HEK293 (cell line): Measurements from ENCODE around the gene LCOR.

Experiments
- CTCF ChIA-PET: fragments of 350-600 bp; formaldehyde crosslinking; extraction: SDS; loops from one replicate; lab custom pipeline; 2021; ENCODE audit warnings: antibody characterized with exemption; lab: Yijun Ruan, JAX
- POLR2A ChIA-PET: fragments of 300-600 bp; formaldehyde crosslinking; extraction: SDS; loops from one replicate; lab custom pipeline; 2020; ENCODE audit warnings: antibody characterized with exemption, inconsistent platforms; lab: Yijun Ruan, JAX
- H3K27ac ChIP-seq: fragments of 200-500 bp; sonication (Bioruptor generic); 2 replicates; pipeline ENCODE4 v1.5.1; 2014; ENCODE audit warnings: low read depth, low read length, control low read depth, inconsistent platforms; ENCODE audit errors: extremely low read depth
- H3K36me3 ChIP-seq, 2 experiments: fragments of 200-500 bp in 1 of 2; sonication (Bioruptor generic) in 1 of 2; 1 replicate in 1 of 2; 2 replicates in 1 of 2; pipeline ENCODE4 v1.5.1; 2014 to 2017; ENCODE audit warnings: inconsistent platforms in 2 of 2, low read length in 2 of 2; ENCODE audit not compliant: control insufficient read depth in 2 of 2, insufficient read depth in 1 of 2
- H3K4me1 ChIP-seq: fragments of 200-500 bp; sonication (Bioruptor generic); 2 replicates; pipeline ENCODE4 v1.5.1; 2014; ENCODE audit warnings: mild to moderate bottlenecking, low read length, inconsistent platforms; ENCODE audit not compliant: control insufficient read depth, insufficient read depth
- H3K4me3 ChIP-seq: 2 replicates; pipeline ENCODE4 v1.5.1; 2011; ENCODE audit warnings: low read depth, mild to moderate bottlenecking, control low read depth, low read length, moderate library complexity
- H3K9me3 ChIP-seq: fragments of 200-500 bp; sonication (Bioruptor generic); 2 replicates; pipeline ENCODE4 v1.5.1; 2014; ENCODE audit warnings: low read depth, low read length, inconsistent platforms; ENCODE audit not compliant: control insufficient read depth, insufficient read depth
- GLIS1 ChIP-seq: fragments of 450-650 bp; formaldehyde crosslinking; IDR thresholded peaks from 2 replicates; pipeline ENCODE4 v1.5.1; 2016; ENCODE audit warnings: missing biosample characterization, missing genetic modification characterization
- KLF1 ChIP-seq: fragments of 450-650 bp; formaldehyde crosslinking; IDR thresholded peaks from 2 replicates; pipeline ENCODE4 v1.5.1; 2016; ENCODE audit warnings: missing biosample characterization, missing genetic modification characterization
- KLF16 ChIP-seq: fragments of 450-650 bp; formaldehyde crosslinking; IDR thresholded peaks from 2 replicates; pipeline ENCODE4 v1.5.1; 2017; ENCODE audit warnings: missing biosample characterization, missing genetic modification characterization
- MYNN ChIP-seq: fragments of 450-650 bp; formaldehyde crosslinking; IDR thresholded peaks from 2 replicates; pipeline ENCODE4 v1.5.1; 2016; ENCODE audit warnings: missing biosample characterization, missing genetic modification characterization, borderline replicate concordance
- SALL2 ChIP-seq: fragments of 450-650 bp; formaldehyde crosslinking; IDR thresholded peaks from 2 replicates; pipeline ENCODE4 v1.5.0; 2017; ENCODE audit warnings: missing biosample characterization, mild to moderate bottlenecking, missing genetic modification characterization, borderline replicate concordance
- SP3 ChIP-seq: fragments of 450-650 bp; formaldehyde crosslinking; IDR thresholded peaks from 2 replicates; pipeline ENCODE4 v1.5.1; 2016; ENCODE audit warnings: missing biosample characterization, missing genetic modification characterization
- YY1 ChIP-seq: fragments of 450-650 bp; formaldehyde crosslinking; IDR thresholded peaks from 2 replicates; pipeline ENCODE4 v1.5.1; 2018; ENCODE audit warnings: missing biosample characterization, missing genetic modification characterization
- ZBTB20 ChIP-seq: fragments of 450-650 bp; formaldehyde crosslinking; IDR thresholded peaks from 2 replicates; pipeline ENCODE4 v1.5.1; 2016; ENCODE audit warnings: missing biosample characterization, missing genetic modification characterization
- ZEB2 ChIP-seq: fragments of 450-650 bp; formaldehyde crosslinking; IDR thresholded peaks from 2 replicates; pipeline ENCODE4 v1.5.1; 2016; ENCODE audit warnings: missing biosample characterization, missing genetic modification characterization
- ZFP37 ChIP-seq: fragments of 450-650 bp; formaldehyde crosslinking; IDR thresholded peaks from 2 replicates; pipeline ENCODE4 v1.5.1; 2016; ENCODE audit warnings: missing biosample characterization, missing genetic modification characterization
- ZIC2 ChIP-seq: fragments of 450-650 bp; formaldehyde crosslinking; IDR thresholded peaks from 2 replicates; pipeline ENCODE4 v1.5.1; 2016; ENCODE audit warnings: missing biosample characterization, missing genetic modification characterization
- ZNF138 ChIP-seq: fragments of 450-650 bp; formaldehyde crosslinking; IDR thresholded peaks from 2 replicates; pipeline ENCODE4 v1.5.1; 2016; ENCODE audit warnings: missing biosample characterization, missing genetic modification characterization, borderline replicate concordance
- ZNF2 ChIP-seq: fragments of 450-650 bp; formaldehyde crosslinking; IDR thresholded peaks from 2 replicates; pipeline ENCODE4 v1.5.1; 2016; ENCODE audit warnings: missing biosample characterization, missing genetic modification characterization
- ZNF335 ChIP-seq: fragments of 450-650 bp; formaldehyde crosslinking; conservative IDR thresholded peaks from 2 replicates; pipeline ENCODE4 v1.5.1; 2016; ENCODE audit warnings: missing biosample characterization, missing genetic modification characterization
- ZNF391 ChIP-seq: fragments of 450-650 bp; formaldehyde crosslinking; IDR thresholded peaks from 2 replicates; pipeline ENCODE4 v1.5.1; 2016; ENCODE audit warnings: low read depth, missing biosample characterization, missing genetic modification characterization, borderline replicate concordance
- ZNF423 ChIP-seq: fragments of 450-650 bp; formaldehyde crosslinking; IDR thresholded peaks from 2 replicates; pipeline ENCODE4 v1.5.1; 2016; ENCODE audit warnings: missing biosample characterization, missing genetic modification characterization
- ZNF626 ChIP-seq: fragments of 450-650 bp; sonication (Bioruptor Pico); formaldehyde crosslinking; IDR thresholded peaks from 2 replicates; pipeline ENCODE4 v1.5.1; 2018; ENCODE audit warnings: missing biosample characterization, missing genetic modification characterization, inconsistent platforms
- ZNF629 ChIP-seq: fragments of 450-650 bp; formaldehyde crosslinking; IDR thresholded peaks from 2 replicates; pipeline ENCODE4 v1.5.1; 2017; ENCODE audit warnings: missing biosample characterization, missing genetic modification characterization
- ZNF664 ChIP-seq: fragments of 450-650 bp; formaldehyde crosslinking; IDR thresholded peaks from 2 replicates; pipeline ENCODE4 v1.5.1; 2016; ENCODE audit warnings: missing biosample characterization, missing genetic modification characterization
- TF ChIP-seq, protein P1 (sequence below): IDR thresholded peaks from 2 replicates; pipeline ENCODE4 v1.6.1; 2011; ENCODE audit warnings: mild to moderate bottlenecking, low read depth, low read length, borderline replicate concordance
- TF ChIP-seq, protein P2 (sequence below): fragments of 450-650 bp; formaldehyde crosslinking; IDR thresholded peaks from 2 replicates; pipeline ENCODE4 v1.5.1; 2016; ENCODE audit warnings: missing biosample characterization, missing genetic modification characterization
- TF ChIP-seq, protein P3 (sequence below): fragments of 450-650 bp; formaldehyde crosslinking; IDR thresholded peaks from 2 replicates; pipeline ENCODE4 v1.5.1; 2016; ENCODE audit warnings: missing biosample characterization, missing genetic modification characterization

Gene LCOR

DNA sequence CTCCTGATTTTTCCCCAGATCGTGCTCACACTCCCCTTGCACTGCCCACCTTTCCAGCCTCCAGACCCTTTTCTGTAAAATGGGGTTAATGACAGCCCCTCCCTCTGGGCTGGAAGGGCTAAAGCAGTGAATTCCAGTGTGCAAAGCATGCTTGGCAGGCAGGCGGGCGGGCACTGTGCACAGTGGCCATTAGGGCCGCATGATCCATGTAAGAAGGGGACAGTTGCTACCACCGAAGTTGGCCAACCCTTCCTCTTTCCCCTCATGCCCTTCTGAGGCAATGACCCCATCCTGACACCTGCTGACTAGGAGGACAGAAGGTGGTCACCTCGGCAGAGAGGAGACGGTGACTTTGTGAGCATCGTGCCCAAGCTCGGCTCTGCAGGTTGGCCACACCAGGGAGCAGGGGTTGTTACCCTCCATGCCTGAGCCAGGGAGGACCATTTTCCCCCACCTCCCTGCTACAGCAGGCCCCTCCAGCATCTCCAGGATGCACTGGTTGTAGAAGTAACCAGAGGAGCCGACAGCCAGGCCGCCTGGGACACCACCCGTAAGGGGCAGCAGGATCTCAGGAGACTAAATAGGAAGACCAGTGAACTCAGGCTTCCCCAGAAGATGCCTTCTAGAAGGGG, 187.2 kb downstream of the LCOR start (continued):
- no peak for TF ChIP-seq ZFP37 (tag by site-specific recombination)
- no peak for TF ChIP-seq ZNF391 (tag by site-specific recombination)
- no peak for TF ChIP-seq SALL2
- TF ChIP-seq MYNN (tag by site-specific recombination), result no peak
- no peak for TF ChIP-seq SP3 (tag by site-specific recombination)
- no peak for TF ChIP-seq ZEB2 (tag by site-specific recombination)
- no peak for TF ChIP-seq ZNF629 (tag by site-specific recombination)
- TF ChIP-seq, protein P1, sequence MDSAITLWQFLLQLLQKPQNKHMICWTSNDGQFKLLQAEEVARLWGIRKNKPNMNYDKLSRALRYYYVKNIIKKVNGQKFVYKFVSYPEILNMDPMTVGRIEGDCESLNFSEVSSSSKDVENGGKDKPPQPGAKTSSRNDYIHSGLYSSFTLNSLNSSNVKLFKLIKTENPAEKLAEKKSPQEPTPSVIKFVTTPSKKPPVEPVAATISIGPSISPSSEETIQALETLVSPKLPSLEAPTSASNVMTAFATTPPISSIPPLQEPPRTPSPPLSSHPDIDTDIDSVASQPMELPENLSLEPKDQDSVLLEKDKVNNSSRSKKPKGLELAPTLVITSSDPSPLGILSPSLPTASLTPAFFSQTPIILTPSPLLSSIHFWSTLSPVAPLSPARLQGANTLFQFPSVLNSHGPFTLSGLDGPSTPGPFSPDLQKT, result no peak
- no peak for TF ChIP-seq ZNF2 (tag by site-specific recombination)
- no peak for TF ChIP-seq KLF16 (tag by site-specific recombination)
- no peak for TF ChIP-seq ZNF138

DNA sequence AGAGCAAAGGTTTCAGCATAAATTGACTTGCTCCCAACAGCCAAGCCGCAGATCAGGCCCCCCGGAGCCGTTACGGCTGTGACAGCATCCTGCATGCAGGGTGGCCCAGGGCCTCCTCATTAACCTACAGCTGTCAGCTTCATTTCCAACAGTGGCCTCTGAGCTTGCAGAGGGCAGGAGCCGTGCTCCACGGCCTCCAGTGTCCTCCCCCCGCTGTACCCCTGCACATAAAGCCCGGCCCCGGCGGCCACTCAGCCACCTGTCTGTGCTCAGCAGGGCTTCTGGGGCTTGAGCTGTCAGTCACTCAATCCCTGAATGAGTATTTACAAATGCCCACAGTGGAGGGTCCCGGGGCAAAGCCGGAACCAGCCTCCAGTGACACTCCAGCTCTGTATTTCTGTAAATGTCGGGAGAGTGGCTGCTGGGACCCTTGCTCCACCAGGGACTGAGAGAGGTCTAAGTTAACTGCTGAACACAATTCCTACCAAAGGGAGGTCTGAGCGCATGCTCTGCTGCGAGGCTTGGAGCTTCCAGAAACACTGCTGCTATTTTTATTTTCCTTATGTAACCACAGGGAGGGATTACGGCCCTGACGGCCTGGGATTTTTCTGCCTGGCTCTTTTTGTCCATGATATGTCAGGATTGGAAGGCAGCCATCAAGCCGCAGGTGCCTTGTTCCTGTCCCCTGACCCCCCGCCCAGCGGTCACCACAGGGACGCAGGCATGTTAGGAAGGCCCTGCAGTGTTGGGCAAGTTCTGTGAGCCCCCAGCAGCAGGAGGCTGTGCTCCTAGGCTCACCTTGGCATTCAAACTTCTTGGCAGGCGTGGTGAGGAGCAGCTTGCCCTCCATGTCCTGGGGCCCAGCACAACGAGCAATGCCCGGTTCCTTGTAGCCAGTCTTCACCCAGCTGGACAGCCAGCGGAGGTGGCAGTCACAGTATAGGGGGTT, 188.6 kb downstream of the LCOR start:
- H3K36me3 ChIP-seq, result no peaks in the 10 kb centered on the region
- H3K27ac ChIP-seq, result no peak overlapping the region
- H3K4me3 ChIP-seq, result no peak overlapping the region
- TF ChIP-seq YY1 (tag by site-specific recombination) (no peak), ZNF423 (tag by site-specific recombination) (peak; percentile 59; the same call in 1 of the 2 replicates), ZNF626 (tag by site-specific recombination) (no peak), KLF1 (no peak), ZNF664 (tag by site-specific recombination) (no peak), GLIS1 (tag by site-specific recombination) (peak; percentile 94), ZNF335 (tag by site-specific recombination) (peak; percentile 42; the same call in 1 of the 2 replicates), ZIC2 (tag by site-specific recombination) (peak; percentile 99), ZBTB20 (tag by site-specific recombination) (peak; percentile 56; the same call in 1 of the 2 replicates)
- TF ChIP-seq, protein P2, sequence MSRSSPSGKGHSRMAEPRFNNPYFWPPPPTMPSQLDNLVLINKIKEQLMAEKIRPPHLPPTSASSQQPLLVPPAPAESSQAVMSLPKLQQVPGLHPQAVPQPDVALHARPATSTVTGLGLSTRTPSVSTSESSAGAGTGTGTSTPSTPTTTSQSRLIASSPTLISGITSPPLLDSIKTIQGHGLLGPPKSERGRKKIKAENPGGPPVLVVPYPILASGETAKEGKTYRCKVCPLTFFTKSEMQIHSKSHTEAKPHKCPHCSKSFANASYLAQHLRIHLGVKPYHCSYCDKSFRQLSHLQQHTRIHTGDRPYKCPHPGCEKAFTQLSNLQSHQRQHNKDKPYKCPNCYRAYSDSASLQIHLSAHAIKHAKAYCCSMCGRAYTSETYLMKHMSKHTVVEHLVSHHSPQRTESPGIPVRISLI (tag by site-specific recombination), result no peak
- TF ChIP-seq, protein P3, sequence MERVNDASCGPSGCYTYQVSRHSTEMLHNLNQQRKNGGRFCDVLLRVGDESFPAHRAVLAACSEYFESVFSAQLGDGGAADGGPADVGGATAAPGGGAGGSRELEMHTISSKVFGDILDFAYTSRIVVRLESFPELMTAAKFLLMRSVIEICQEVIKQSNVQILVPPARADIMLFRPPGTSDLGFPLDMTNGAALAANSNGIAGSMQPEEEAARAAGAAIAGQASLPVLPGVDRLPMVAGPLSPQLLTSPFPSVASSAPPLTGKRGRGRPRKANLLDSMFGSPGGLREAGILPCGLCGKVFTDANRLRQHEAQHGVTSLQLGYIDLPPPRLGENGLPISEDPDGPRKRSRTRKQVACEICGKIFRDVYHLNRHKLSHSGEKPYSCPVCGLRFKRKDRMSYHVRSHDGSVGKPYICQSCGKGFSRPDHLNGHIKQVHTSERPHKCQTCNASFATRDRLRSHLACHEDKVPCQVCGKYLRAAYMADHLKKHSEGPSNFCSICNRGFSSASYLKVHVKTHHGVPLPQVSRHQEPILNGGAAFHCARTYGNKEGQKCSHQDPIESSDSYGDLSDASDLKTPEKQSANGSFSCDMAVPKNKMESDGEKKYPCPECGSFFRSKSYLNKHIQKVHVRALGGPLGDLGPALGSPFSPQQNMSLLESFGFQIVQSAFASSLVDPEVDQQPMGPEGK (tag by site-specific recombination), result no peak
- no peaks in the 10 kb centered on the region for H3K9me3 ChIP-seq
- ChIA-PET CTCF (interaction anchor here (1.0 to 1.4 kb wide), 4 partner anchors 12 to 109 kb away, joined by 3 to 7 read pairs (median 4); no protein-coding TSS in a partner anchor), POLR2A (interaction anchor here (0.7 kb wide), 1 partner anchor 23 kb away, joined by 4 read pairs; no protein-coding TSS in a partner anchor)
- peaks cover 11% of the 10 kb centered on the region for H3K4me1 ChIP-seq
